Nephron progenitor cell (in vitro differentiated cells): Measurements from ENCODE around the gene MUC2.

Experiments
- DNase-seq: peaks from one replicate; pipeline ENCODE4 v3.0.0; 2021
- H3K27ac Mint-ChIP-seq: 2 replicates; pipeline ENCODE4 v1.8.0; 2021; ENCODE audit warnings: mild to moderate bottlenecking, moderate library complexity, mixed read lengths
- H3K27me3 Mint-ChIP-seq: 2 replicates; pipeline ENCODE4 v1.8.0; 2021; ENCODE audit warnings: mild to moderate bottlenecking, low read depth, mixed read lengths; ENCODE audit not compliant: poor library complexity
- H3K36me3 Mint-ChIP-seq: 2 replicates; pipeline ENCODE4 v1.8.0; 2021; ENCODE audit warnings: low read depth, mixed read lengths
- H3K4me1 Mint-ChIP-seq: 2 replicates; pipeline ENCODE4 v1.8.0; 2021; ENCODE audit warnings: mixed read lengths
- H3K4me3 Mint-ChIP-seq: 2 replicates; pipeline ENCODE4 v1.8.0; 2021; ENCODE audit warnings: mild to moderate bottlenecking, moderate library complexity, mixed read lengths
- H3K9me3 Mint-ChIP-seq: 2 replicates; pipeline ENCODE4 v1.8.0; 2021; ENCODE audit warnings: mild to moderate bottlenecking, moderate library complexity, mixed read lengths
- CTCF ChIP-seq: fragments of 200-600 bp; sonication (generic); IDR thresholded peaks from 2 replicates; pipeline ENCODE4 v1.5.0; 2021; ENCODE audit warnings: antibody characterized with exemption

The MUC2 gene

GRCh38 chr11:1062075-1062820, 12.4 kb upstream of the MUC2 start:
- H3K9me3 Mint-ChIP-seq = peaks cover 42% of the 10 kb centered on the region
- H3K36me3 Mint-ChIP-seq = no peaks in the 10 kb centered on the region
- H3K4me1 Mint-ChIP-seq = peaks cover 16% of the 10 kb centered on the region
- TF ChIP-seq CTCF = no peak
- H3K27me3 Mint-ChIP-seq = peaks cover 46% of the 10 kb centered on the region
- H3K27ac Mint-ChIP-seq = no peak overlapping the region
- no peak for DNase-seq
- H3K4me3 Mint-ChIP-seq = no peak overlapping the region

- H3K27ac Mint-ChIP-seq = no peak overlapping the region
- no peaks in the 10 kb centered on the region for H3K36me3 Mint-ChIP-seq
- DNase-seq = no peak
- no peak for TF ChIP-seq CTCF
- peaks cover 5% of the 10 kb centered on the region for H3K4me1 Mint-ChIP-seq
- peaks cover 42% of the 10 kb centered on the region for H3K9me3 Mint-ChIP-seq
- H3K27me3 Mint-ChIP-seq = peaks cover 53% of the 10 kb centered on the region
- no peak overlapping the region for H3K4me3 Mint-ChIP-seq
Observed at GRCh38 chr11:1064167-1064566, 10.5 kb upstream of the MUC2 start.

DNA sequence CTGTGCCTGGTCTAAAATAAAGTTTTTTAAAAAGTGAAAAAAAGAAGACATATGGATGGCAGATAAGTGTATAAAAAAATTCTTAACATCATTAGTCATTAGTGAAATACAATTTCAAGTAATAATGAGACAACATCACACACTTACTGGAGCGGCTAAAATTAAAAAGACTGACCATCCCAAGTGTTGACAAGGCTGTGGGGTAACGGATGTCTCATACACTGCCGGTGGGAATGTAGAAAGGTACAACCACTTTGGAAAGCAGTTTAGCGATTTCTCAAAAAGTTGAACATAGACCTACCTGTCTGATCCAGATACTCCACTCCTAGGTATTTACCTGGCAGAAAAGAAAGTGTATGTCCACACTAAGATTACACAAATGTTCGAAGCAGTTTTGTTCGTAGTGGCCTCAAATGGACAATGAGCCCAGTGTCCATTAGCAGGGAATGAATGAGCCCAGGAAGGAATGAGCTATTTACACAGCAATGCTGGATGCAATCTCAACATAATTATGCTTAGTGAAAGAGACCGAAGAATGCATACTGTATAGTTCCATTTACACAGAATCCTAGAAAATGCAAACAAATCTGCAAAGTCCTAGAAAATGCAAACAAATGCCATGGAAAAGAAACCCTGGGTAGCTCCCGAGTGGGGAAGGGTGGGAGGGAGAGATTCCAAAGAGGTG, 6.7 kb upstream of the MUC2 start:
- peaks cover 52% of the 10 kb centered on the region for H3K27me3 Mint-ChIP-seq
- H3K36me3 Mint-ChIP-seq = no peaks in the 10 kb centered on the region
- H3K4me3 Mint-ChIP-seq = no peak overlapping the region
- TF ChIP-seq CTCF = no peak
- no peak overlapping the region for H3K27ac Mint-ChIP-seq
- DNase-seq = no peak
- peaks cover 18% of the 10 kb centered on the region for H3K9me3 Mint-ChIP-seq
- H3K4me1 Mint-ChIP-seq = peaks cover 14% of the 10 kb centered on the region

DNA sequence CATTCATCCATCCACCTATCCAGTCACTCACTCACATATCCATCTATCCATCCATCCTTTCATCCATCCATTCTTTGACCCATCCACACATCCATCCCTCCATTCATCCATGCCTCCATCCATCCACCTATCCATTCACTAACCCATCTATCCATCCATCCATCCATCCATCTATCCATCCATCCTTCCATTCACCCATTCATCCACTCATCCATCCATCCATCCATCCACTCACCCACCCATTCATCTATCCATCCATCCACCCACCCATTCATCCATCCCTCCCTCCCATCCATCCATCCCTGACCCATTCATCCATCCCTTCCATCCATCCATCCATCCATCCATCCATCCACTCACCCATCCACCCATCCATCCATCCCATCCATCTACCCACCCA, 4.9 kb upstream of the MUC2 start:
- no peak for DNase-seq
- Mint-ChIP-seq H3K4me3 (no peak overlapping the region), H3K36me3 (no peaks in the 10 kb centered on the region), H3K4me1 (peaks cover 19% of the 10 kb centered on the region), H3K27me3 (peaks cover 46% of the 10 kb centered on the region), H3K27ac (no peak overlapping the region), H3K9me3 (peaks cover 8% of the 10 kb centered on the region)
- TF ChIP-seq CTCF = no peak

DNA sequence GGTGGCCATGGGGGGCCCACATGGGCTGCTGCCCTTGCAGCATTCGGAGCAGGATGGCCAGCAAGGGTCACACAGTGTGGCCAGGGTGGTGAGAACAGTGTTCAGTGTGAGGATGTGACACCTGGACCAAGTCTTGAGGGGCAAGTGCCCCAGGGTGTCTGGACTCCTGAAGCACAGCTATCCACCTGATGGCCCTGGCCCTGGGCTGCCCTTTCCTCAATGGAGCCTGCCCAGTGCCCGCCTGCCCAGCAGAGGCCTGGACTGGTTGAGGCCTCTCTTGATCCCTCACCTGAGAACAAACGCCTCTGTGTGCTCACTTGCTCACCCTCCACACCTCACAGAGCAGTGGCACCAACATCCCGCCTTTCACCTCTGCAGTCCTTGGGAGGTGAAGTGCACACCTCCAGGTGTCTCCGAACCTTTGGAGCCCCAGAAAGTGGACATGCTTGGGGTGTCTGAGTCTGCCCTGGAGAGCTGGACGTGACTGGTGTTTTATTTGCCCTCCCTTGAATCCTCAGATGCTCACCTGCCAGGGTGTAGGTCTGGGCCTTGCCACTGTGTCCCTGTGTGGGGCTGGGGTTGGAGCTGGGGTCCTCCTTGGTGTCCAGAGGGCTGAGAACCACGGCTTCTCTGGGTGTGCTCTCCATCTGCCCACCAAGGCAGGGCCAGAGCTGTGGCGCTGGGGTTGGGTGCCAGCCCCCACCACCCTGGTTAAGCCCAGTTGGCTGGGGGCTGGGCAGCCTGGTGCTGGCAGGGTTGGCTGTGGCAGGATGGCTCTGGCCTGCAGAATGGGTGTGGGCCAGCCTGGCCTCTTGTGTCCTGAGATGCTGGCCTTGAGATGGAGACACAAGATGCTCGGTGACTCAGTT, 3.8 kb upstream of the MUC2 start:
- Mint-ChIP-seq H3K36me3 (no peaks in the 10 kb centered on the region), H3K27me3 (peaks cover 36% of the 10 kb centered on the region), H3K27ac (no peak overlapping the region), H3K4me1 (peaks cover 24% of the 10 kb centered on the region), H3K9me3 (peaks cover 4% of the 10 kb centered on the region), H3K4me3 (no peak overlapping the region)
- DNase-seq = no peak
- no peak for TF ChIP-seq CTCF
